Testis (tissue), 3 donors: Measurements from ENCODE around the gene MEF2C. TPM values are rescaled to one million over a fixed set of nuclear protein-coding genes. Genes with fewer than 3 reads are reported as not detected.

Source experiments
- DNase-seq: peaks from one replicate; pipeline ENCODE4 v3.0.0-alpha.2; 2019
- H3K27ac ChIP-seq, 2 donors: fragments of 200-600 bp; sonication (generic); one replicate each; pipeline ENCODE4 v1.5.1; 2019
- H3K27me3 ChIP-seq: fragments of 200-600 bp; sonication (generic); one replicate; pipeline ENCODE4 v1.5.1; 2019
- H3K36me3 ChIP-seq: fragments of 200-600 bp; sonication (generic); one replicate; pipeline ENCODE4 v1.5.1; 2017; ENCODE audit warnings: low read depth; ENCODE audit errors: missing control alignments
- H3K4me1 ChIP-seq: fragments of 200-600 bp; sonication (generic); one replicate; pipeline ENCODE4 v1.5.1; 2019
- H3K4me3 ChIP-seq, 2 donors: fragments of 200-600 bp; sonication (generic); one replicate each; pipeline ENCODE4 v1.5.1; 2017 to 2019
- H3K9me3 ChIP-seq: fragments of 200-600 bp; sonication (generic); one replicate; pipeline ENCODE4 v1.5.1; 2017
- POLR2A ChIP-seq: fragments of 450-650 bp; IDR thresholded peaks from one replicate; pipeline ENCODE4 v1.6.1; 2017; ENCODE audit warnings: antibody characterized with exemption, mild to moderate bottlenecking, moderate library complexity
- WGBS, 2 donors: methylation state at CpG; one replicate each; pipeline ENCODE4 v1.1.5; 2018; 5-methylcytosine and 5-hydroxymethylcytosine counted together
- intact Hi-C: fragments of 100-400 bp; cut with DNase I; formaldehyde crosslinking; loops from one replicate; pipeline ENCODE4 v1.15.1; 2023; ENCODE audit warnings: low total_unique reads
- polyA plus RNA-seq: library from polyadenylated mRNA; stranded (reverse); fragments of 350-450 nt; fragmentation: Illumina TruSeq; extraction: RNeasy Lipid Tissue Mini Kit (QIAGEN cat#74804); gene quantifications from one replicate; pipeline ENCODE4 v1.2.3, GENCODE V29; 2014; ENCODE audit warnings: low read depth, low replicate concordance; ENCODE audit not compliant: insufficient read depth
- total RNA-seq, 2 donors: library from RNA; depleted of rRNA; stranded (reverse); fragments of >200 nt; gene quantifications; one replicate each; pipeline ENCODE4 v1.2.3, GENCODE V29; 2016
- TF ChIP-seq, protein P1 (sequence below), 3 experiments: fragments of 450-650 bp in 2 of 3; fragments of 200-600 bp in 1 of 3; sonication (generic) in 1 of 3; IDR thresholded peaks; one replicate each; pipeline ENCODE4 v1.5.1; 2016 to 2019; ENCODE audit warnings: antibody characterized with exemption in 3 of 3, mild to moderate bottlenecking in 2 of 3, moderate library complexity in 1 of 3

MEF2C gene
- total and polyA plus RNA-seq, 3 donors from 2014 or later = 18.3 to 53.1 (median 19.9) TPM

DNA sequence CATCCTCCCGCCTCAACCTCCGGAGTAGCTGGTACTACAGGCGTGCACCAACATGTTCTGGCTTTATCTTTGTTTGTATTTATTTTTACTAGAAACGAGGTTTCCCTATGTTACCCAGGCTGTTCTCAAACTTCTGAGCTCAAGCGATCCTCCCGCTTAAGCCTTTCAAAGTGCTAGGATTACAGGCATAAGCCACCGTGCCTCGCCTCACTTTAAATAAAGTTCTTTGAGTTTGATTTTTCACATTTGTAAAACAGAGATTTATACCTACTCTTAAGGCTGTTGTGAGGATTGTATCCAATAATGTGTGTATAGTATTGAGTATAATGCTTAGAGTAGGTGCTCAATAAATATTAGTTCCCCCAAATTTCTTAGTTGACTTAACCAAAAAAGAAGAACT is 75.7 kb downstream of the MEF2C start:
- no peak overlapping the region for H3K4me3 ChIP-seq
- H3K4me1 ChIP-seq = no peaks in the 10 kb centered on the region
- no peaks in the 10 kb centered on the region for H3K9me3 ChIP-seq
- no peak for DNase-seq
- intact Hi-C loops = no loop called here
- no peaks in the 10 kb centered on the region for H3K36me3 ChIP-seq
- TF ChIP-seq, protein P1, sequence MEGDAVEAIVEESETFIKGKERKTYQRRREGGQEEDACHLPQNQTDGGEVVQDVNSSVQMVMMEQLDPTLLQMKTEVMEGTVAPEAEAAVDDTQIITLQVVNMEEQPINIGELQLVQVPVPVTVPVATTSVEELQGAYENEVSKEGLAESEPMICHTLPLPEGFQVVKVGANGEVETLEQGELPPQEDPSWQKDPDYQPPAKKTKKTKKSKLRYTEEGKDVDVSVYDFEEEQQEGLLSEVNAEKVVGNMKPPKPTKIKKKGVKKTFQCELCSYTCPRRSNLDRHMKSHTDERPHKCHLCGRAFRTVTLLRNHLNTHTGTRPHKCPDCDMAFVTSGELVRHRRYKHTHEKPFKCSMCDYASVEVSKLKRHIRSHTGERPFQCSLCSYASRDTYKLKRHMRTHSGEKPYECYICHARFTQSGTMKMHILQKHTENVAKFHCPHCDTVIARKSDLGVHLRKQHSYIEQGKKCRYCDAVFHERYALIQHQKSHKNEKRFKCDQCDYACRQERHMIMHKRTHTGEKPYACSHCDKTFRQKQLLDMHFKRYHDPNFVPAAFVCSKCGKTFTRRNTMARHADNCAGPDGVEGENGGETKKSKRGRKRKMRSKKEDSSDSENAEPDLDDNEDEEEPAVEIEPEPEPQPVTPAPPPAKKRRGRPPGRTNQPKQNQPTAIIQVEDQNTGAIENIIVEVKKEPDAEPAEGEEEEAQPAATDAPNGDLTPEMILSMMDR (IDR thresholded peaks at IDR 0.05) = no peak
- no peak for TF ChIP-seq POLR2A
- no peak overlapping the region for H3K27ac ChIP-seq
- 91 to 95% methylated on average over 8 of the region's 8 CpGs for WGBS, 2 donors
- no peaks in the 10 kb centered on the region for H3K27me3 ChIP-seq

DNA sequence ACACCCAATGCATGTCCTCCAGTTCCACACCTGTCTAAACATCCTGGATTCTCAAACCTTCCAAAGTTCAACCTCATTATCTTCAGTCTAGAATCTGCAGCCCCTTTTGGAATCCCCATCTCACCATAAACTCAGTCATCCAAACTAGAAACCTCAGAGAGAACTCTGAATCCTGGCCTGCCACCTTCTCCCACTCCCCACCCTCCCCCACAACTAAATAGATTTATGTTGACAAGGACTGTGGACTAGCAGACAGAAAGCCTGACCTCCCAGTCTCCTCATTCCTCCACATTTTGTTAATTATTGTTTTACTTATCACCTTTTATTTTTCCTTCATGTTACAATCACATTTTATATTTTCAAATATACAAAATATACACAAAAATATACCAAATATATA is 76.6 kb downstream of the MEF2C start:
- no peaks in the 10 kb centered on the region for H3K27me3 ChIP-seq
- no peaks in the 10 kb centered on the region for H3K36me3 ChIP-seq
- H3K27ac ChIP-seq = no peak overlapping the region
- no peak overlapping the region for H3K4me3 ChIP-seq
- no peaks in the 10 kb centered on the region for H3K4me1 ChIP-seq
- no peaks in the 10 kb centered on the region for H3K9me3 ChIP-seq
- TF ChIP-seq POLR2A = no peak
- TF ChIP-seq, protein P1 (IDR thresholded peaks at IDR 0.05) = no peak
- intact Hi-C loops = no loop called here
- no peak for DNase-seq

DNA sequence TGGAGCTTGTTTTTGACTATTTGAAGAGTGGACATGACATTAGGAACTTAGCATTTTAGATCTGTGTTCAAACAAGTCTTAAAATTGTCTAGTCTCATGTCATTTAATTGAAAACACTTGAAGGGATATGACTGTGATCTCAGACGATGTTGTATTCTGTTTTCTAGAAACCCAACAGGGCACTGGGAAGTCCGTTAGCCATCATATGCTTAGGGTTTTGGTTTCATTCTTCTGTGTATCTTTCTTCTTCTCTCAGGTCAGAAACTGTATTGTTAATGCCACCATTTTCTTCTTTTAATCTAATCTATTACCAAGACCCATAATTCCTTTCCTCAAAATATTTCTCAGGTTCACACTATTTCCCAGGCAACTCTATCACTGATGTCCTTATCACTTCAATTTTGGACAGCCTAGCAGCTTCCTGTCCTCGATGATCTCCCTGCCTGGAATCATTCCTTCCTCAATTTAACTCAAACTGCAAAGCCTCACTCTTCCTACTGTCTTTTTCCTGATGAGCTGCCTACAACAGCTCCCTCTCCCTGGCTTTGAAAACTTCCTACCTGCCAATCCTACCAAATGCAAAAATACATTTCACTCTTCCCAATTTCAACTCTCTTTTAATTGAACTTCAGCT is 77.7 kb downstream of the MEF2C start:
- TF ChIP-seq POLR2A = no peak
- TF ChIP-seq, protein P1 (IDR thresholded peaks at IDR 0.05) = no peak
- Histone ChIP-seq H3K36me3 (no peaks in the 10 kb centered on the region), H3K9me3 (no peaks in the 10 kb centered on the region), H3K4me3 (no peak overlapping the region), H3K4me1 (no peaks in the 10 kb centered on the region), H3K27ac (no peak overlapping the region), H3K27me3 (no peaks in the 10 kb centered on the region)
- 57 to 72% methylated on average over 3 of the region's 3 CpGs for WGBS, 2 donors
- DNase-seq = no peak
- intact Hi-C loops = no loop called here

DNA sequence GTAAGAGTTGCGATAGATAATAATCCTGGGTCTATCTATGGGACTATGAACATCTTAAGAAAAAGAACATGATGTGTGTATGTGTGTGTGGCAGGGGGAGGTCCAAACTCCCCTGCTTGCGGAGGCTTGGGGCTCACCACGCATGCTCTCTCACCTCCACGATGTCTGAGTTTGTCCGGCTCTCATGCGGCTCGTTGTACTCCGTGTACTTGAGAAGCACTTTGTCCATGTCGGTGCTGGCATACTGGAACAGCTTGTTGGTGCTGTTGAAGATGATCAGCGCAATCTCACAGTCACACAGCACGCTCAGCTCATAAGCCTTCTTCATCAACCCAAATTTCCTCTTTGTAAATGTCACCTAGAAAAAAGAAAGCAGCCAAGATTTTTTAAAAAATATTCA is 78.5 kb downstream of the MEF2C start:
- 89% methylated on average over 11 of the region's 11 CpGs for WGBS, 2 donors
- no peaks in the 10 kb centered on the region for H3K27me3 ChIP-seq
- H3K27ac ChIP-seq = no peak overlapping the region
- no peaks in the 10 kb centered on the region for H3K9me3 ChIP-seq
- no peak for DNase-seq
- H3K36me3 ChIP-seq = no peaks in the 10 kb centered on the region
- intact Hi-C loops = no loop called here
- TF ChIP-seq, protein P1 (IDR thresholded peaks at IDR 0.05) = no peak
- TF ChIP-seq POLR2A = no peak
- no peaks in the 10 kb centered on the region for H3K4me1 ChIP-seq
- no peak overlapping the region for H3K4me3 ChIP-seq

DNA sequence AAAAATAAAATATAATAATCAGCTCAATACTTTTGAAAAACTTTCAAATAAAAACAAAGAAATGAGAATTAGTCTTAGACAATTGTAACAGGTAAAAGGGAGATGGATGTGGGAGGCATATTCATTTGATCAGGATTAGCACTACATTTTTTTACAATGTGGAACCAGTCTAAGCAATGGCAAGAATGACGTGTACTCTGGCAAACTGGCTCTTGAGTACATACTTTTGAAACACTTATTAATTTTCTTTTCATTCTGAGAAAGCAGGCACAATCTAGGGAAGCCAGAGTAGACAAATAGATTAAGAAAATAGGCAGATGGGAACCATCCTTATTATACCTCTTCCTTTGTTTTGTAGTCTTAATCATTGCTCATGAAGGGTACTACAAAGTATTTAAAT is 79.7 kb downstream of the MEF2C start:
- 60 to 68% methylated on average over 1 of the region's 1 CpG for WGBS, 2 donors
- Histone ChIP-seq H3K4me3 (no peak overlapping the region), H3K9me3 (no peaks in the 10 kb centered on the region), H3K27ac (no peak overlapping the region), H3K27me3 (no peaks in the 10 kb centered on the region), H3K36me3 (no peaks in the 10 kb centered on the region), H3K4me1 (no peaks in the 10 kb centered on the region)
- DNase-seq = no peak
- intact Hi-C loops = no loop called here
- TF ChIP-seq, protein P1 (IDR thresholded peaks at IDR 0.05) = no peak
- TF ChIP-seq POLR2A = no peak
